Activated T-cell treated with anti-CD3 and anti-CD28 coated beads, Interleukin-2, amount 50 U/mL, for 4 hours (primary cell): ENCODE data around the gene TRNP1. TPM values are rescaled to one million over a fixed set of nuclear protein-coding genes. Genes with fewer than 3 reads are reported as not detected.
A peak's percentile ranks its signal among the peaks of the same experiment; 100 is the strongest.

Experiments
- ATAC-seq, 2 donors: fragments of 200-7000 bp; cut with Tn5 transposase; one replicate each; pipeline ENCODE4 v1.10.0; 2021
- DNase-seq: peaks from one replicate; pipeline ENCODE4 v3.0.0-alpha.2; 2020
- H3K27me3 Mint-ChIP-seq: one replicate; pipeline ENCODE4 v1.8.0; 2021; ENCODE audit warnings: low read depth, mixed read lengths
- H3K36me3 Mint-ChIP-seq: one replicate; pipeline ENCODE4 v1.8.0; 2022; ENCODE audit warnings: mixed read lengths; ENCODE audit not compliant: insufficient read depth
- H3K4me1 Mint-ChIP-seq: one replicate; pipeline ENCODE4 v1.8.0; 2021; ENCODE audit warnings: low read depth, mixed read lengths
- H3K4me3 Mint-ChIP-seq: one replicate; pipeline ENCODE4 v1.8.0; 2021; ENCODE audit warnings: mild to moderate bottlenecking, moderate library complexity, mixed read lengths
- H3K9me3 Mint-ChIP-seq: one replicate; pipeline ENCODE4 v1.8.0; 2021; ENCODE audit warnings: mixed read lengths
- total RNA-seq, 3 donors: library from RNA; stranded (reverse); gene quantifications; one replicate each; pipeline ENCODE4 v1.2.1, GENCODE V29; 2021

Gene TRNP1
- total RNA-seq, 3 donors from 2014 or later, result 0.61 to 1.5 (median 0.76) TPM

DNA sequence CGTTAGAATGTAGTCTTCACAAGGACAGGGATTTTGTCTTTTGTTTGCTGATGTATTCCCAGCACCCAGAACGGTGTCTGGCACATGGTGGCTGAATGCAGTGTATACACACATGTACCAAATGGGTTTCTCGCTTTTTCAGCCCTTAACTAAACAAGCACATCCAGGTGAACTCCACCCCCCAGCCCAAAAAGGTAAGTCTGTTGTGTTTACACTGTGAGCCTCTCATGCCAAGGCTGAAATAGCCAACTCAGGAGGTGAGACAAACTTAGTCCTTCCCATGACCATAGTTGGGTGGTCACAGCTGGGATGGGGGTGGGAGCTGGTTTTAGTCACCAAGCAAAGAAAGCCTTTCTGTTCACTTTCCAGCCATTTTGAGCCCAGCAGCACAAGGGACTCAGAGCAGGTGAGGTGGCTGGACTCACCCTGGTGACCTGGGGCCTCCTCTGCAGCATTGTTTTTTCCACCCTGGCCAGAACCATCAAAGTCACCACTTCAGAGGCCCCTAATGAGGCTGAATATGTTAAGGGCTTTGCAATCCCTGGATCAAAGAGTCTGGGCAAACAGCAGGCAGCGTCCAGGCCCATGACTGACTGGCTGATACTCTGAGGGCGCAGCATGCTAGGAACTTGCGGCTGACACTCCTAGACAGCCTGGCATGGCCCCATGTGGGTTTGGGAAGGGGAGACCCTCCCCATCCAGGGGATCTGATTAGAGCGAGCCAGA, 10.4 kb downstream of the TRNP1 start:
- Mint-ChIP-seq H3K27me3 (peaks cover 10% of the 10 kb centered on the region), H3K9me3 (no peaks in the 10 kb centered on the region), H3K4me1 (no peaks in the 10 kb centered on the region), H3K36me3 (no peaks in the 10 kb centered on the region), H3K4me3 (no peak overlapping the region)
- DNase-seq (no peak), ATAC-seq (no peak)

- peaks cover 11% of the 10 kb centered on the region for H3K27me3 Mint-ChIP-seq
- DNase-seq, result no peak
- H3K9me3 Mint-ChIP-seq, result no peaks in the 10 kb centered on the region
- H3K4me3 Mint-ChIP-seq, result no peak overlapping the region
- H3K36me3 Mint-ChIP-seq, result no peaks in the 10 kb centered on the region
- ATAC-seq, result no peak
- H3K4me1 Mint-ChIP-seq, result no peaks in the 10 kb centered on the region
These were observed 11.1 kb downstream of the TRNP1 start for GRCh38 chr1:27004471-27005165.

GRCh38 chr1:27005166-27005530, 11.7 kb downstream of the TRNP1 start:
- Mint-ChIP-seq H3K4me3 (no peak overlapping the region), H3K9me3 (no peaks in the 10 kb centered on the region), H3K4me1 (no peaks in the 10 kb centered on the region), H3K27me3 (peaks cover 16% of the 10 kb centered on the region), H3K36me3 (no peaks in the 10 kb centered on the region)
- no peak for ATAC-seq
- no peak for DNase-seq

- H3K36me3 Mint-ChIP-seq, result no peaks in the 10 kb centered on the region
- DNase-seq (no peak), ATAC-seq (no peak)
- H3K9me3 Mint-ChIP-seq, result no peaks in the 10 kb centered on the region
- no peak overlapping the region for H3K4me3 Mint-ChIP-seq
- peaks cover 17% of the 10 kb centered on the region for H3K27me3 Mint-ChIP-seq
- H3K4me1 Mint-ChIP-seq, result no peaks in the 10 kb centered on the region
These were observed 12.4 kb downstream of the TRNP1 start for GRCh38 chr1:27005648-27006496.

GRCh38 chr1:27006683-27007082, 13.2 kb downstream of the TRNP1 start:
- no peaks in the 10 kb centered on the region for H3K4me1 Mint-ChIP-seq
- no peak for ATAC-seq
- peaks cover 24% of the 10 kb centered on the region for H3K27me3 Mint-ChIP-seq
- H3K4me3 Mint-ChIP-seq, result no peak overlapping the region
- H3K9me3 Mint-ChIP-seq, result no peaks in the 10 kb centered on the region
- H3K36me3 Mint-ChIP-seq, result no peaks in the 10 kb centered on the region
- no peak for DNase-seq

DNA sequence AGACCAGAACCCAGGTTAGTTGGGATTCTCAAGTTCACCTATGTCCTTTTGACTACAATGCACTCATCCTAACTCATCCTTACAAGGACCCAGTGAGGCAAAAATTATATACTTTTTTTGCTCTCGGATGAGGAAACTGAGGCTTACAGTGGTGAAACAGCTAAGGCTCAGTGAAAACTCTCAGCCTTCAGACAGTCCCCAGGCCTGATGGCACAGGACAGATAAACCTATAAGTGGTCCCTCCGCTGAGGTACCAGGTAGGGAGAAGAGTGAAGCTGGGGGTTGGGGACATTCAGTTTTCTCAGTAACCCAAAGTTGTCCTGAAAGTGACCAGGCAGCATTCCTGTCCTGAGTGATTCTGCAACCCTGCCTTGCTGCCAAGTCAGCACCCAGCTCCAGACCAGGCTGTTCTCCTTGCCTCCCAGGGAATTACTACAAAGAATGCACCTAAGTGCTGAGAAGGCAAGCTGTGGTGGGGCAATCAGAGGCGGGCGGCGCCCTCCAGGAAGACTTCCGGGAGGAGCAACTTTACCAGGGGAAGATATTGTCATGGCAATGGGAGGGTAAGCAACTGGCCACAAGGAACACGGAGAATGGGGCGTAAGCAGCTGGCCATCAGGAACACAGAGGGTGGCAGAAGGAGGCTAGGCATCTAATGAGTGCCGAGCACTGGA, 14.6 kb downstream of the TRNP1 start:
- Mint-ChIP-seq H3K4me1 (peaks cover 3% of the 10 kb centered on the region), H3K36me3 (no peaks in the 10 kb centered on the region), H3K27me3 (peaks cover 33% of the 10 kb centered on the region), H3K9me3 (no peaks in the 10 kb centered on the region), H3K4me3 (no peak overlapping the region)
- no peak for DNase-seq
- ATAC-seq, result no peak

DNA sequence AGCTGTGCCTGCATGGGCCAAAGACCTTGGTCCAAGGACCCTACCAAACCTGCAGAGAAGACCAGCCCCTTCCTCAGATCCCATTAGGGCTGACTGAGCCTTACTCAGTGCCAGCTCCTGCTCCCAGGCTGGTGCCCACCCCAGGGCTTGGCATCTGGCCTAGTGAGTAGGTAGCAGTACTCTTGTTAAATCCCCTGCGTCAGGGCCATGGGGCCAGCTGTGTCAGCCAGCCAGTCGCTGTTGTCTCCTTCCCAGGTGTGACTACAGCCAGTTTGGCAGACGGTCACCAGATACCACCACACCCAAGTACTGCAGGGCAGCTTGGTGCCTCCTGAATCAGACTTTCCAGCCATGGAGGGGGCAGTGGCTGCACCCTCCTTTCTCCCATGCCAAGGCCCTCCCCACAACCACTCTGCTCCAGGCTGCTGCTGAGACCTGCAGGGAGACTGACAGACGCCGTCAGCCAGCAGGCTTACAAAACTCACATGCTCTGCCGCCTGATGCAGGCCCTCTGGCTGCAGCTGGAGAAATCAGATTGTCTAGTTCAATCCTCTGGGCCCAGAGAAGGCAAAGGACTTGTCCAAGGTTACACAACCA, 16.2 kb downstream of the TRNP1 start:
- no peaks in the 10 kb centered on the region for H3K36me3 Mint-ChIP-seq
- peaks cover 41% of the 10 kb centered on the region for H3K27me3 Mint-ChIP-seq
- H3K4me3 Mint-ChIP-seq, result no peak overlapping the region
- H3K9me3 Mint-ChIP-seq, result no peaks in the 10 kb centered on the region
- H3K4me1 Mint-ChIP-seq, result peaks cover 5% of the 10 kb centered on the region
- no peak for DNase-seq
- no peak for ATAC-seq

DNA sequence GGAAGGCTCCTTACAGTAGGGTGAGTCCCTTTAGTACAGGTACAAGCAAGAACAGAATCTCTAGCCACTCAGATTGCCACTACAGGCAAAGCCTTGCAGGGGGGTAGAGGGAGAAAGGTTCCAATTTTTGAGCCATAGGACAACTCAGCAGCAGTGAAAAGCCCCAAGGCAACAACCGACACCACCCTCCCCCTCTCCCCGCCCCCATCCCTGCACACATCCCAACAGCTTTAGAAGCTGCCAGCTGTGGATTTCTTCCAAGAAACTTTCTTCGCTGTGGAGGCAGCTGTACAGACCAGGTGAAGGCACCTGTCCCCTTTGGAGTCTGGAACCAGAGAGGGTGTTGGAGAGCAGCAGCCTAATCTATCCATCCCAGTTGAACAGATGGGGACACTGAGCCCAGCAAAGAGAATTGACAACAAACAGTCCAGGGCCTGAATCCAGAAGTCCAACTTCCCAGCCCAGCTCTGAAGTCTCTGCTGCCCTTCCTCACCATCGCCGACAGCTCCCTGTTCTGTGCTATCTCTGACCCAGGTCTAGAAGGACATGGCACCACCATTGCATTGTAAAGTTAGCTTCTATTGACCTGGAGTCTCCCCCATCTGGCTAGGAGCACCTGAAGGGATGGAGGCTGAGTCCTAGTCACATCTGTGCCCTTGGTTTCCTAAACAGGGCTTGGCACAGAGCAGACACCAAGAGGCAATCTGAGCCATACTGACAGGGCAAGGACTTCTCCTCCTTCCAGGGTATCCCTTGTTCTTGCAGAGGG, 16.9 kb downstream of the TRNP1 start:
- H3K4me1 Mint-ChIP-seq, result peaks cover 5% of the 10 kb centered on the region
- no peaks in the 10 kb centered on the region for H3K9me3 Mint-ChIP-seq
- DNase-seq, result no peak
- no peak for ATAC-seq
- no peaks in the 10 kb centered on the region for H3K36me3 Mint-ChIP-seq
- peaks cover 41% of the 10 kb centered on the region for H3K27me3 Mint-ChIP-seq
- no peak overlapping the region for H3K4me3 Mint-ChIP-seq

- Mint-ChIP-seq H3K27me3 (peaks cover 41% of the 10 kb centered on the region), H3K4me3 (no peak overlapping the region), H3K4me1 (peaks cover 5% of the 10 kb centered on the region), H3K36me3 (no peaks in the 10 kb centered on the region), H3K9me3 (no peaks in the 10 kb centered on the region)
- no peak for DNase-seq
- ATAC-seq, result no peak
These were observed 17.7 kb downstream of the TRNP1 start for GRCh38 chr1:27011058-27011764.

DNA sequence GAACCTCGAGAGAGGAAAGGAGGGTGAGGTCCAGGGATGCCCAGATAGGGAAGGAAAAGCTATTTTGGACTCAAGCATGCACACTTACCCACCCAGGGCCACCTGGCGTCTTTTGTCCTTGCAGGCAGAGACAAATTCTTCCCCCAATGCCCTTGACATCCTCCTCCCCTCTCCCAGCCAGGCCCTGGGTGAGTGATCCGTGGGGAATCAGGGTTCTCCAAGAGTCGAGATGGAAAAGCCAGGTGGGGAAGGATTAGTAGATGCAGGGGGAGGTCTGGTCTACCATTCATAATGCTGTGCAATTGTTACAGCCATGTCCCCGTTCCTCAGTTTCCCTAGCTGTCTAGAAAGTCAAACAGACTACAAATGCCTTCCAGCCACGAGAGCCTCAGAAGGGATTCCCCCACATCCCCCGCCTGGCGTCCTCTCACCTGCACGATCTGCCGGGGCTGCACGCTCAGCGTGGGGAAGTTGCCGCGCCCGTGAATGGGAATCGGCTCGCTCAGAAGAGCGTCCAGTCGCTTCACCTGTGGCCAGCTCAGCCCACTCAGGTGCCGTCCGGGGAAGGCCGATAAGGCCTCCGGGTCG, 18.6 kb downstream of the TRNP1 start:
- H3K36me3 Mint-ChIP-seq, result no peaks in the 10 kb centered on the region
- DNase-seq, result no peak
- no peak overlapping the region for H3K4me3 Mint-ChIP-seq
- peaks cover 41% of the 10 kb centered on the region for H3K27me3 Mint-ChIP-seq
- ATAC-seq, result peak; percentile 5 to 13
- H3K4me1 Mint-ChIP-seq, result peaks cover 5% of the 10 kb centered on the region
- H3K9me3 Mint-ChIP-seq, result no peaks in the 10 kb centered on the region

DNA sequence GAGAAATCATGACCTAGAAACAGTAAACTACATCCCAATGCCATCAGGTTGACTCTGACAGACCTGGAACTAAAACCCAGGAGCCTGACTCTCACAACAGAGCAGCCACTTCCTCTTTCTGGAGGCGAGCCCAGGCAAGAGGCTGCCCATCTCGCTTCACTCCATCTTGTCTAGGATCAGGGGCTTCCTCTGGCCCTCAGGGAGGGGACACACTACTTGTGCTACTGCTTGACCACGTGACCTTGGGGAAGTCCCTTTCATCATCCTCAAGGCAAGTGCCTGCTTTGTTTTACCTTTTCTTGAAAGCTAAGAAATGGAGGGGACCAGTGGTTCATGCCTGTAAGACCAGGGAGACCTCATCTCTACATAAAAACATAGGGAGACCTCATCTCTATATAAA, 21.8 kb downstream of the TRNP1 start:
- H3K4me3 Mint-ChIP-seq, result no peak overlapping the region
- no peak for ATAC-seq

GRCh38 chr1:27016376-27016775, 22.9 kb downstream of the TRNP1 start:
- Mint-ChIP-seq H3K36me3 (no peaks in the 10 kb centered on the region), H3K27me3 (peaks cover 22% of the 10 kb centered on the region), H3K4me3 (no peak overlapping the region), H3K9me3 (no peaks in the 10 kb centered on the region), H3K4me1 (peaks cover 5% of the 10 kb centered on the region)
- no peak for DNase-seq
- ATAC-seq, result no peak

More for the DNA sequence above, 21.8 kb downstream of the TRNP1 start:
- Mint-ChIP-seq H3K36me3 (no peaks in the 10 kb centered on the region), H3K9me3 (no peaks in the 10 kb centered on the region), H3K4me1 (peaks cover 5% of the 10 kb centered on the region), H3K27me3 (peaks cover 29% of the 10 kb centered on the region)
- no peak for DNase-seq
